Vagina (tissue), 2 donors: ENCODE data around the gene TMEM163. TPM values are rescaled to one million over a fixed set of nuclear protein-coding genes. Genes with fewer than 3 reads are reported as not detected.
"Not testable (repeated sequence)": the region's sequence is repeated elsewhere in the genome, so short reads cannot be mapped to it uniquely, and the experiment has no call there.

Experiments
- DNase-seq, 2 donors: peaks; one replicate each; pipeline ENCODE4 v3.0.0-alpha.2; 2017; ENCODE audit errors: extremely low spot score in 2 of 2
- H3K27ac ChIP-seq: fragments of 200-600 bp; sonication (generic); one replicate; pipeline ENCODE4 v1.5.1; 2019
- H3K27me3 ChIP-seq: fragments of 200-600 bp; sonication (generic); one replicate; pipeline ENCODE4 v1.5.1; 2019
- H3K36me3 ChIP-seq, 2 donors: fragments of 200-600 bp; sonication (generic); one replicate each; pipeline ENCODE4 v1.5.1; 2017 to 2019
- H3K4me1 ChIP-seq: fragments of 200-600 bp; sonication (generic); one replicate; pipeline ENCODE4 v1.5.1; 2019
- H3K4me3 ChIP-seq, 2 donors: fragments of 200-600 bp; sonication (generic); 1 replicate in 1 of 2; 2 replicates in 1 of 2; pipeline ENCODE4 v1.5.1; 2016 to 2019
- H3K9me3 ChIP-seq: fragments of 200-600 bp; sonication (generic); one replicate; pipeline ENCODE4 v1.5.1; 2019
- POLR2A ChIP-seq, 2 donors: fragments of 450-650 bp; IDR thresholded peaks; one replicate each; pipeline ENCODE4 v1.6.1; 2017; ENCODE audit warnings: antibody characterized with exemption in 2 of 2, mild to moderate bottlenecking in 2 of 2, moderate library complexity in 2 of 2
- POLR2AphosphoS5 ChIP-seq, 2 donors: sonication (generic); formaldehyde crosslinking; IDR thresholded peaks; one replicate each; pipeline ENCODE4 v1.9.0; 2017; ENCODE audit warnings: antibody characterized with exemption in 2 of 2, mild to moderate bottlenecking in 2 of 2, low read depth in 1 of 2; ENCODE audit not compliant: insufficient read depth in 1 of 2
- intact Hi-C: fragments of 100-400 bp; cut with DNase I; formaldehyde crosslinking; loops from one replicate; pipeline ENCODE4 v1.15.1; 2023
- total RNA-seq: library from RNA; depleted of rRNA; stranded (reverse); fragments of >200 nt; gene quantifications from one replicate; pipeline ENCODE4 v1.2.3, GENCODE V29; 2016
- TF ChIP-seq, protein P1 (sequence below), 3 experiments: fragments of 450-650 bp in 2 of 3; fragments of 200-600 bp in 1 of 3; sonication (generic) in 1 of 3; IDR thresholded peaks; one replicate each; pipeline ENCODE4 v1.5.1; 2017 to 2019; ENCODE audit warnings: antibody characterized with exemption in 3 of 3, mild to moderate bottlenecking in 2 of 3, moderate library complexity in 2 of 3

TMEM163 gene
- total RNA-seq, 1 donor from 2014 or later: not detected

DNA sequence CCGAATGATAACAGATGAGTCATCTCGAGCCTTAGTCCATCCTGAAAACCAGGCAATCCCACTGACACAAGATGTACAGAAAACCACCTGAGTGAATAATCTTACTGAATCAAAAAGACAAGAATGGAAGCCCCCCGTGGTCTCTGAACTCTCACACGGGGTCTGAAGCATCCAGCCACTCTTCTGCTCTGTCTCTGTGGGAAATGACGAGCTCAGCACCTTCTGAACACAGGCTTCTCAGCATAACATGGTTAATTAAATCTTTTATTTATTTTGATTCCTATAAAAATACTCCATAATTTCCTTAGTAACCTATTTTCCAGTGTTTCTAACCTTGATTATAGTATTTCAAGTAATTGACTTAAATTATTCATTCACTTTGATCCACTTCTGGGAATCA lies 203.7 kb downstream of the TMEM163 start:
- Histone ChIP-seq H3K27ac (no peak overlapping the region), H3K4me1 (no peaks in the 10 kb centered on the region), H3K27me3 (no peaks in the 10 kb centered on the region), H3K4me3 (no peak overlapping the region), H3K9me3 (no peaks in the 10 kb centered on the region), H3K36me3 (no peaks in the 10 kb centered on the region)
- no peak for DNase-seq
- intact Hi-C loops: no loop called here
- TF ChIP-seq POLR2A (IDR thresholded peaks at IDR 0.05) (no peak), POLR2AphosphoS5 (IDR thresholded peaks at IDR 0.05; ENCODE audit: insufficient read depth in 1 of 2, low read depth in 1 of 2) (no peak)
- TF ChIP-seq, protein P1, sequence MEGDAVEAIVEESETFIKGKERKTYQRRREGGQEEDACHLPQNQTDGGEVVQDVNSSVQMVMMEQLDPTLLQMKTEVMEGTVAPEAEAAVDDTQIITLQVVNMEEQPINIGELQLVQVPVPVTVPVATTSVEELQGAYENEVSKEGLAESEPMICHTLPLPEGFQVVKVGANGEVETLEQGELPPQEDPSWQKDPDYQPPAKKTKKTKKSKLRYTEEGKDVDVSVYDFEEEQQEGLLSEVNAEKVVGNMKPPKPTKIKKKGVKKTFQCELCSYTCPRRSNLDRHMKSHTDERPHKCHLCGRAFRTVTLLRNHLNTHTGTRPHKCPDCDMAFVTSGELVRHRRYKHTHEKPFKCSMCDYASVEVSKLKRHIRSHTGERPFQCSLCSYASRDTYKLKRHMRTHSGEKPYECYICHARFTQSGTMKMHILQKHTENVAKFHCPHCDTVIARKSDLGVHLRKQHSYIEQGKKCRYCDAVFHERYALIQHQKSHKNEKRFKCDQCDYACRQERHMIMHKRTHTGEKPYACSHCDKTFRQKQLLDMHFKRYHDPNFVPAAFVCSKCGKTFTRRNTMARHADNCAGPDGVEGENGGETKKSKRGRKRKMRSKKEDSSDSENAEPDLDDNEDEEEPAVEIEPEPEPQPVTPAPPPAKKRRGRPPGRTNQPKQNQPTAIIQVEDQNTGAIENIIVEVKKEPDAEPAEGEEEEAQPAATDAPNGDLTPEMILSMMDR (IDR thresholded peaks at IDR 0.05): no peak

DNA sequence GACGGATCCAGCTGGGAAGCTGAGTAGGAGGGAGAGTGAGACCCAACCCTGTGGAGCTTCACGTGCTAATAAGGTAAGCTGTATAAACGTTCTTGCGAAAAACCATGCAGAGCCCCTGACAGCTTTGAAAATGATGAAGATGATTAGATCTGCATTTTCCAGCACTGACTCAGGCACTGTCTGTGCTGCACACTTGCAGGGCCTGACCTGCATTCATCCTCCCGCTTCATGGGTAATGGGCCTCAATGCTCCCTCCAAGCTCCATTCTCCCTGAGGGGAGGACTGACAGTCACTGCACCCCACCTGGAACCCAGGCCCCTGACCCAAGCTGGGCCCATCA lies 205.4 kb downstream of the TMEM163 start:
- Histone ChIP-seq H3K36me3 (no peaks in the 10 kb centered on the region), H3K9me3 (no peaks in the 10 kb centered on the region), H3K27ac (no peak overlapping the region), H3K4me1 (no peaks in the 10 kb centered on the region), H3K4me3 (no peak overlapping the region), H3K27me3 (no peaks in the 10 kb centered on the region)
- no peak for DNase-seq
- TF ChIP-seq POLR2AphosphoS5 (IDR thresholded peaks at IDR 0.05; ENCODE audit: insufficient read depth in 1 of 2, low read depth in 1 of 2): no peak
- TF ChIP-seq, protein P1 (IDR thresholded peaks at IDR 0.05): no peak
- no peak for TF ChIP-seq POLR2A (IDR thresholded peaks at IDR 0.05)
- intact Hi-C loops: no loop called here

DNA sequence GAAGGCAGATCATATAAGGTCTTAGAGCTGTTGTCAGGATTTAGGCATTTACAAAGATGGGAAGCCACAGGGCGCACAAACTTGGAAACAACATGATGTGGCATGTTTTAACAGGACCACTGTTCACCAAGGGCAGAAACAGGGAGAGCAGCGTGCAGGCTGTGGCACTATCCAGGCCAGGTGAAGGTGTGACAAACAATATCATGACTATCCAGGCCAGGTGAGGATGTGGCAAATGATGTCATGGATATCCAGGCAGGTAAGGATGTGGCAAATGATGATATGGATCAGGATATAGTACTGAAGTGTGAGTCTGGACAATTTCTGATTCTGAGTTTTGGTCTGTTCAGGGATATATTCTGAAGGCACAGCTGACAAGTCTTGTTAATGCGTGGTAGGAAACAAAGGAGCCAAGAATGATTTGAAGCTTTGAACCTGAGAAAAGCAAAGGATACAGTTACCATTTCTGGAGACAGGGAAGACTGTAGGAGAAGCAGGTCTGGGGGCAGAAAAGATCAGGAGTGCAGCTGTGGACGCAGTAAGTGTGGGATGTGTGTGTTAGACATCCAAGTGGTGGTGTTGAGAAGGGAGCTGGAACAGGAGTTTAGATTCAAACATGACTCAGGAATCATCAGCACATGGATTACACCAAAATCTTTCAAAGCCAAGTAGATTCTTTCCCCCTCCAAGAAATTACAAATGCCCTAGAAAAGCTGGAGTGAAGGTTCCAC lies 205.9 kb downstream of the TMEM163 start:
- H3K4me3 ChIP-seq: no peak overlapping the region
- H3K9me3 ChIP-seq: no peaks in the 10 kb centered on the region
- TF ChIP-seq POLR2AphosphoS5 (IDR thresholded peaks at IDR 0.05; ENCODE audit: insufficient read depth in 1 of 2, low read depth in 1 of 2) (no peak), POLR2A (IDR thresholded peaks at IDR 0.05) (no peak)
- TF ChIP-seq, protein P1 (IDR thresholded peaks at IDR 0.05): no peak
- intact Hi-C loops: no loop called here
- H3K27ac ChIP-seq: no peak overlapping the region
- DNase-seq: no peak
- no peaks in the 10 kb centered on the region for H3K36me3 ChIP-seq
- no peaks in the 10 kb centered on the region for H3K27me3 ChIP-seq
- H3K4me1 ChIP-seq: no peaks in the 10 kb centered on the region

DNA sequence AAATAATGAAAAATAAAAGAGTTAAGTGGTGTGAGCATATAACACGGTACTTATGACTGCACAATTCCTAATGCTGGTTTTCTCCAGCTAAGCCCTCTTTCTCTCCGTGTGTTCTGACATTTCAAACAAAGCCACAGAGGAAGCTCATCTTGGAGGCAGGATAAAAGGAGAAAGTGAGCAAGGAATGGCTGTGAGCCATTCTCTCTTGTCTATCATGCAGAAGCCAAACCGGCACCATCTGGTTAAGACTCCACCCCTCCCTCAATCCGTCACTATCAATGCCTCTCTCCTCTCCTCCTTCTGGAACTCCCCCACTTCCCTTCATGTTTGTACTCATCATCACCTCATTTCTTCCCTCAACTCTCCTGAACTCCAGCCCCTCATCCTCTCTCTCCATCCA lies 210.4 kb downstream of the TMEM163 start:
- TF ChIP-seq POLR2A (IDR thresholded peaks at IDR 0.05) (no peak), POLR2AphosphoS5 (IDR thresholded peaks at IDR 0.05; ENCODE audit: insufficient read depth in 1 of 2, low read depth in 1 of 2) (no peak)
- TF ChIP-seq, protein P1 (IDR thresholded peaks at IDR 0.05): no peak
- Histone ChIP-seq H3K36me3 (no peaks in the 10 kb centered on the region), H3K27ac (no peak overlapping the region), H3K27me3 (no peaks in the 10 kb centered on the region), H3K4me3 (no peak overlapping the region), H3K4me1 (no peaks in the 10 kb centered on the region), H3K9me3 (no peaks in the 10 kb centered on the region)
- DNase-seq: no peak
- intact Hi-C loops: no loop called here

DNA sequence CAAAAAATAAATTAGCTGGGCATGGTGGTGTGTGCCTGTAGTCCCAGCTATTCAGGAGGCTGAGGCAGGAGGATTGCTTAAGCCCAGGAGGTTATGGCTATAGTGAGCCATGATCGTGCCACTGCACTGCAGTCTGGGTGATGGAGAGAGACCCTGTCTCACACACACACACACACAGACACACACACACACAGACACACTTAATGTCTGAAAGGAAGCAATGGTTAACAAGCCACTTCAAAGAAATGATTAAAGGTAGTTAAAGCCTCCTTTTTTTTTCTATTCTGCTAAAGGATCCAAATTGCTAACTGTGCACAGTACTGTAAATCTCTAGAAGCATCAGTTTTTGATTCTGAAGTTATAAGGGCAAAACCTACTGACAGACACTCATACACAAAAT lies 211.1 kb downstream of the TMEM163 start:
- intact Hi-C loops: no loop called here
- no peaks in the 10 kb centered on the region for H3K36me3 ChIP-seq
- no peak overlapping the region for H3K27ac ChIP-seq
- TF ChIP-seq POLR2A (IDR thresholded peaks at IDR 0.05) (no peak), POLR2AphosphoS5 (IDR thresholded peaks at IDR 0.05; ENCODE audit: insufficient read depth in 1 of 2, low read depth in 1 of 2) (no peak)
- TF ChIP-seq, protein P1 (IDR thresholded peaks at IDR 0.05): no peak
- DNase-seq: no peak
- no peaks in the 10 kb centered on the region for H3K4me1 ChIP-seq
- H3K4me3 ChIP-seq: no peak overlapping the region
- H3K27me3 ChIP-seq: no peaks in the 10 kb centered on the region
- H3K9me3 ChIP-seq: no peaks in the 10 kb centered on the region

DNA sequence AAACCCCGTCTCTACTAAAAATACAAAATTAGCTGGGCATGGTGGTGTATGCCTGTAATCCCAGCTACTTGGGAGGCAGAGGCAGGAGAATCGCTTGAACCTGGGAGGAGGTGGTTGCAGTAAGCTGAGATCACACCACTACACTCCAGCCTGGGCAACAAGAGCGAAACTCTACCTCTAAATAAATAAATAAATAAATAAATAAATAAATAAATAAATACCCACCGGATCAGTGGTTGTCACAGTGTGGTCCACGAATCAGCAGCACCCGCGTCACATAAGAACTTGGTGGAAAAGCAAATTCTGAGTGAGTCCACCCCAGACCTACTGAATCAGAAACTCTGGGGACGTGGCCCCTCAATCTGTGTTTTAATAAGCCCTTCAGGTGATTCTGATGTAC lies 211.6 kb downstream of the TMEM163 start:
- H3K9me3 ChIP-seq, H3K4me3 ChIP-seq, H3K36me3 ChIP-seq, DNase-seq, intact Hi-C loops, H3K4me1 ChIP-seq, H3K27me3 ChIP-seq, H3K27ac ChIP-seq: not testable (repeated sequence)
